Heart left ventricle (tissue), 16 donors: ENCODE measurements around the gene PLA2G4D. TPM values are rescaled to one million over a fixed set of nuclear protein-coding genes. Genes with fewer than 3 reads are reported as not detected.
"Not testable (repeated sequence)": the region's sequence is repeated elsewhere in the genome, so short reads cannot be mapped to it uniquely, and the experiment has no call there.

Experiments used
- ATAC-seq, 4 donors: fragments of 200-7000 bp; cut with Tn5 transposase; one replicate each; pipeline ENCODE4 v1.9.1; 2020 to 2022; ENCODE audit warnings: moderate library complexity in 4 of 4, mild to moderate bottlenecking in 3 of 4, moderate number of reproducible peaks in 1 of 4
- DNase-seq, 5 donors: peaks; one replicate each; pipeline ENCODE4 v3.0.0-alpha.2; 2020
- H3K27ac ChIP-seq, 12 donors: fragments of 200-600 bp; sonication (generic) in 4 of 12; one replicate each; pipeline versions ENCODE4 v1.5.0 to v1.8.0; 2016 to 2022; ENCODE audit warnings: mild to moderate bottlenecking in 2 of 12
- H3K27me3 ChIP-seq, 9 donors: fragments of 200-600 bp; sonication (generic) in 2 of 9; one replicate each; pipeline versions ENCODE4 v1.5.1 to v1.8.0; 2016 to 2022; ENCODE audit warnings: mild to moderate bottlenecking in 3 of 9
- H3K36me3 ChIP-seq, 9 donors: fragments of 200-600 bp; sonication (generic) in 2 of 9; one replicate each; pipeline versions ENCODE4 v1.5.0 to v1.8.0; 2018 to 2022; ENCODE audit warnings: mild to moderate bottlenecking in 2 of 9
- H3K4me1 ChIP-seq, 12 donors: fragments of 200-600 bp; sonication (generic) in 4 of 12; one replicate each; pipeline versions ENCODE4 v1.5.0 to v1.8.0; 2016 to 2022; ENCODE audit warnings: mild to moderate bottlenecking in 3 of 12
- H3K4me3 ChIP-seq, 12 donors: fragments of 200-600 bp; sonication (generic) in 4 of 12; one replicate each; pipeline versions ENCODE4 v1.5.0 to v1.8.0; 2017 to 2022; ENCODE audit warnings: mild to moderate bottlenecking in 9 of 12, moderate library complexity in 4 of 12
- H3K9me3 ChIP-seq, 12 donors: fragments of 200-600 bp; sonication (generic) in 4 of 12; one replicate each; pipeline versions ENCODE4 v1.5.0 to v1.8.0; 2016 to 2022; ENCODE audit warnings: mild to moderate bottlenecking in 1 of 12
- CTCF ChIP-seq, 12 donors: fragments of 200-600 bp; sonication (generic) in 4 of 12; IDR thresholded peaks; one replicate each; pipeline versions ENCODE4 v1.5.0 to v1.8.0; 2018 to 2022; ENCODE audit warnings: antibody characterized with exemption in 12 of 12, mild to moderate bottlenecking in 5 of 12
- POLR2A ChIP-seq, 2 donors: fragments of 450-650 bp; IDR thresholded peaks; one replicate each; pipeline ENCODE4 v1.6.1; 2017; ENCODE audit warnings: antibody characterized with exemption in 2 of 2, mild to moderate bottlenecking in 2 of 2, moderate library complexity in 2 of 2
- WGBS, 4 donors: extraction: QIAGEN DNeasy Blood & Tissue Kit in 2 of 4; methylation state at CpG; one replicate each; pipeline versions ENCODE4 v1.1.5 to v1.1.7; 2013 to 2018; 5-methylcytosine and 5-hydroxymethylcytosine counted together
- intact Hi-C, 10 donors: fragments of 100-400 bp; cut with DNase I; formaldehyde crosslinking; loops; one replicate each; pipeline versions ENCODE4 v1.11.1 to v1.14.2; 2022
- polyA plus RNA-seq, 2 donors: library from polyadenylated mRNA; stranded (reverse); fragments of 200-250 nt; gene quantifications; one replicate each; pipeline ENCODE4 v1.2.3, GENCODE V29; 2013
- total RNA-seq, 9 donors: library from RNA; depleted of rRNA in 2 of 9; stranded (reverse); fragments of >200 nt in 2 of 9; fragmentation: NEBNext Ultra II Directional in 3 of 9; extraction: Animal tissue kit (Norgen Biotek cat#: 25700) in 3 of 9; gene quantifications; one replicate each; pipeline versions ENCODE4 v1.1.0 to v1.2.4, GENCODE V29; 2016 to 2023
- donor health status: ischemic (EF 13 %, LVEDD 7.1; RV severe dilation, severe dysfunction).
- donor health status: healthy with polysubstance abuse.
- donor health status: DM: no; HTN: yes; CAD: no.
- donor health status: DM: no; HTN: no; CAD: no.
- donor health status: ischemic (EF 25% LVEDD 6.9; RV normal size, moderate dysfunction).
- donor health status: ischemic (EF 25% LVEDD 5.7; RV mildly dilated, moderate dysfunction).
- donor health status: healthy.
- donor health status: DM: yes; HTN: yes; CAD: no.
- donor health status: ischemic (EF 35%, LVEDD 5.7; RV mildly dilated, moderate dysfunction).
- donor health status: nonischemic (EF 11% LVEDD 7.7; RV severe dilation, severe dysfunction).
- donor health status: DM: yes; HTN: yes; CAD: no.
- donor health status: PGD.
- donor health status: ischemic (EF 29% LVEDD 5.4; RV normal size, mild dysfunction).
- donor health status: nonischemic (EF 23%, LVEDD 6.1; RV moderate dilation, normal function).

The PLA2G4D gene
- total and polyA plus RNA-seq, 11 donors: not detected

- DNase-seq (no peak), ATAC-seq (peak in 1 of 4 donors; percentile 17)
- Histone ChIP-seq H3K27me3 (no peaks in the 10 kb centered on the region), H3K36me3 (no peaks in the 10 kb centered on the region), H3K27ac (no peak overlapping the region), H3K4me1 (peaks cover 0 to 14% (median 1%) of the 10 kb centered on the region in 12 donors), H3K4me3 (no peak overlapping the region), H3K9me3 (no peaks in the 10 kb centered on the region)
- intact Hi-C loops: no loop called here
- TF ChIP-seq POLR2A (IDR thresholded peaks at IDR 0.05): no peak
- TF ChIP-seq CTCF (IDR thresholded peaks at IDR 0.05): no peak
- 70 to 87% (median 83%) methylated on average over 3 to 7 of the region's 7 CpGs for WGBS, 4 donors
Observed at GRCh38 chr15:42093966-42094365, 396 bp downstream of the PLA2G4D start.

DNA sequence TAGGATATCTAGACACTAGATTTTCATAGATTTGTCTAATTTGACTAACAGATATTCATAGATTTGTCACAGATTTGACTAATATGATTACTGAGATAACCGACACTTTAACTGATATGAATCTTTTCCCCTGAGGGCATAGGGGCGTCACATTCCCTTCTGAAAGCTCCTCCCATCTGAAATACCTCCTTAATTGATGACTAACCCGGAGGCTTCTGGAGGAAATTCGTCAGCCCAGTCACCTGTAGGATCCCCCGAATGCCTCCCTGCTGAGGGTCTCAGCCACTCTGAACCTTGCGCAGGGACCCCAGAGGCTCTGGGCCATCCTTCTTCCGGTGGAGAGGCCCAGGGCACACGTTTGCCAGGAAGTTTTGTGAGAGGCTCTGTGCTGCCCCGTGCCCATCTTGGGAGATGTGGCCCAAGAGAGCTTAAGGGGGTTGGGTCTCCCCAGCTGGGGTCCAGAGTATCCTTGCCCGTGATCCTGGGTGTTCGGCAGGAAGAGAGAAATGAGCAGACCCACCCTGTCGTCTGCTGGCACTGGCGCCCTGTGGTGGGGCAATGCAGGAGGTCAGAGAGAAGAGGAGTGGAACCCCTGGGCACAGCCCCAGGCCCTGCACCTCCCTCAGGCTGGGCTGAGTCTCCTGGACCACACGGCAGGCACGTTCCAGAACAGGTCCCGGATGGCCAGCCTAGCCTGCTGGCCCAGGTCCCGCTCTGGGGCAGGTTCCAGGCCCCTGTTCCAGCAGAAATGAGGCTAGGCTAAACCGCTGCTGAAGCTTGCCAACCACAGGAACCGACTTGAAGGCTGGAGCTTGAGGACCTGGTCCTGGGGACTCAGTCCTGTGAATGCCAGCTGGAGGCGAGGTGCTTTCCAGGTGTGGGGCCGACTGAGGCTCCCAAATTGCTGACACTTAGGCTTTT is 1.7 kb downstream of the PLA2G4D start:
- 67 to 81% (median 73%) methylated on average over 15 to 21 of the region's 21 CpGs for WGBS, 4 donors
- intact Hi-C loops: no loop called here

DNA sequence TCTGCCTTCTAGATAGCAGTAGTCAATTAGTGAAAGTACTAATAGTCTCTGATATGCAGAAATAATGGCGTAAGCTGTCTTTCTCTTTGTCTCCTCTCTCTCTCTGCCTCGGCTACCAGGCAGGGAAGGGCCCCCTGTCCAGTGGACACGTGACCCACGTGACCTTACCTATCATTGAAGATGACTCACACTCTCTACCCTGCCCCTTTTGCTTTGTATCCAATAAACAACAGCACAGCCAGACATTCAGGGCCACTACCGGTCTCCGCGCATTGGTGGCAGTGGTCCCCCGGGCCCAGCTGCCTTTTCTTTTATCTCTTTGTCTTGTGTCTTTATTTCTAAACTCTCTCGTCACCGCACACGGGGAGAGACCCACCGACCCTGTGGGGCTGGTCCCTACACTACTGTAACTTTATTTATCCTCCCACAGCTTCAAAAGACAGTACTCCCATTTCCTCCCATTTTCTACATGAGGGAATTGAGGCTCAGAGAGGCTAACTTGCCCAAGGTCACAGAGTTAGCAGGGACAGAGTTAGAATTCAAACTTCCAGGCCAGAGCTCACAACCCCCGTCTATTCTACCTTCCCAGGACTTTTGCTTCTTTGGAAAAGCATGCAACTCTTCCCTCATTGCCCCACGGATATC is 2.5 kb downstream of the PLA2G4D start:
- intact Hi-C loops, H3K27ac ChIP-seq, H3K4me3 ChIP-seq, H3K36me3 ChIP-seq, ATAC-seq, H3K9me3 ChIP-seq, DNase-seq, H3K27me3 ChIP-seq: not testable (repeated sequence)
- peaks cover 0 to 18% (median 1%) of the 10 kb centered on the region in 12 donors for H3K4me1 ChIP-seq
- WGBS, 4 donors: 67 to 78% (median 73%) methylated on average over 14 of the region's 14 CpGs

More for the DNA sequence above, 1.7 kb downstream of the PLA2G4D start:
- H3K27ac ChIP-seq: no peak overlapping the region
- ATAC-seq: peak; percentile 72 to 87 (median 82)
- H3K9me3 ChIP-seq: no peaks in the 10 kb centered on the region
- no peak overlapping the region for H3K4me3 ChIP-seq
- H3K27me3 ChIP-seq: no peaks in the 10 kb centered on the region
- peaks cover 0 to 18% (median 1%) of the 10 kb centered on the region in 12 donors for H3K4me1 ChIP-seq
- DNase-seq: peak in 1 of 5 donors; percentile 58
- TF ChIP-seq CTCF (IDR thresholded peaks at IDR 0.05): no peak
- no peak for TF ChIP-seq POLR2A (IDR thresholded peaks at IDR 0.05)
- H3K36me3 ChIP-seq: no peaks in the 10 kb centered on the region

DNA sequence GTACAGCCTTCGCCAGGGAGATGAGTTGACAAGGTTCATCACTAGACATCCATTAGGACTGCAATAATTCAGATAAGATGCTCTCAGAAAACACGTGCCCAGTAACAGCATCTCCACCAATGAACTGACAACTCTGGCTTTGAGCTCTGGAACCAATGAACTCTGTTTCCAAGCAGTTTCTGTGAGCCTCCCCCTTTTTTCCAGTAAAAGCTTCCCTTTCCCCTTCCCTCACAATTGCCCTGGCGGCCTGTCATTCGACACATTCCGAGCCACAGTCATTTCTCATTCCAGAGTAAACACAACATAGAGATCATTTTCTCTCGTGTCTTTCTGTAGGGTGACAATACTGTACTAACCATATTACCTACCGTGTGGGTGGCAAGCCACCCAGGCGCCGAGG is 3.6 kb downstream of the PLA2G4D start:
- intact Hi-C loops: no loop called here
- Histone ChIP-seq H3K9me3 (no peaks in the 10 kb centered on the region), H3K4me3 (no peak overlapping the region), H3K27me3 (peaks cover 0 to 4% (median 0%) of the 10 kb centered on the region in 9 donors), H3K4me1 (peaks cover 0 to 18% (median 1%) of the 10 kb centered on the region in 12 donors), H3K27ac (no peak overlapping the region), H3K36me3 (no peaks in the 10 kb centered on the region)
- no peak for ATAC-seq
- TF ChIP-seq POLR2A (IDR thresholded peaks at IDR 0.05) (no peak), CTCF (IDR thresholded peaks at IDR 0.05) (no peak)
- DNase-seq: no peak
- 81 to 90% (median 84%) methylated on average over 9 of the region's 9 CpGs for WGBS, 4 donors
